Measurements from ENCODE around the gene SNX25.

SNX25 gene

GRCh38 chr4:185221912-185222311 lies 12.5 kb downstream of the SNX25 start:
- no peak for TF ChIP-seq CTCF (IDR thresholded peaks at IDR 0.05; ENCODE audit: insufficient read depth, low read length, poor library complexity, severe bottlenecking)
- Histone ChIP-seq H3K4me3 (replicated peaks; ENCODE audit: low read depth, low read length) (no peak overlapping the region), H3K27me3 (replicated peaks; ENCODE audit: control insufficient read depth, insufficient read depth, low read length) (no peaks in the 10 kb centered on the region), H3K36me3 (ENCODE audit: control insufficient read depth, insufficient read depth, low read length) (peaks cover 4% of the 10 kb centered on the region)
- DNase-seq (ENCODE audit: extremely low read depth, insufficient read length), result no peak

GRCh38 chr4:185222598-185222997 lies 13.2 kb downstream of the SNX25 start:
- TF ChIP-seq CTCF (IDR thresholded peaks at IDR 0.05; ENCODE audit: insufficient read depth, low read length, poor library complexity, severe bottlenecking), result no peak
- DNase-seq (ENCODE audit: extremely low read depth, insufficient read length), result no peak
- H3K4me3 ChIP-seq (replicated peaks; ENCODE audit: low read depth, low read length), result no peak overlapping the region
- no peaks in the 10 kb centered on the region for H3K27me3 ChIP-seq (replicated peaks; ENCODE audit: control insufficient read depth, insufficient read depth, low read length)
- peaks cover 4% of the 10 kb centered on the region for H3K36me3 ChIP-seq (ENCODE audit: control insufficient read depth, insufficient read depth, low read length)

- Histone ChIP-seq H3K36me3 (ENCODE audit: control insufficient read depth, insufficient read depth, low read length) (peaks cover 5% of the 10 kb centered on the region), H3K4me3 (replicated peaks; ENCODE audit: low read depth, low read length) (no peak overlapping the region), H3K27me3 (replicated peaks; ENCODE audit: control insufficient read depth, insufficient read depth, low read length) (no peaks in the 10 kb centered on the region)
- no peak for DNase-seq (ENCODE audit: extremely low read depth, insufficient read length)
- TF ChIP-seq CTCF (IDR thresholded peaks at IDR 0.05; ENCODE audit: insufficient read depth, low read length, poor library complexity, severe bottlenecking), result no peak
These were observed 15.2 kb downstream of the SNX25 start for GRCh38 chr4:185224597-185224996.

- no peak for TF ChIP-seq CTCF (IDR thresholded peaks at IDR 0.05; ENCODE audit: insufficient read depth, low read length, poor library complexity, severe bottlenecking)
- no peaks in the 10 kb centered on the region for H3K27me3 ChIP-seq (replicated peaks; ENCODE audit: control insufficient read depth, insufficient read depth, low read length)
- H3K4me3 ChIP-seq (replicated peaks; ENCODE audit: low read depth, low read length), result no peak overlapping the region
- DNase-seq (ENCODE audit: extremely low read depth, insufficient read length), result no peak
- H3K36me3 ChIP-seq (ENCODE audit: control insufficient read depth, insufficient read depth, low read length), result peaks cover 5% of the 10 kb centered on the region
These were observed 16.5 kb downstream of the SNX25 start for GRCh38 chr4:185225940-185226339.

- H3K27me3 ChIP-seq (replicated peaks; ENCODE audit: control insufficient read depth, insufficient read depth, low read length), result no peaks in the 10 kb centered on the region
- H3K36me3 ChIP-seq (ENCODE audit: control insufficient read depth, insufficient read depth, low read length), result peaks cover 5% of the 10 kb centered on the region
- no peak overlapping the region for H3K4me3 ChIP-seq (replicated peaks; ENCODE audit: low read depth, low read length)
- no peak for DNase-seq (ENCODE audit: extremely low read depth, insufficient read length)
- TF ChIP-seq CTCF (IDR thresholded peaks at IDR 0.05; ENCODE audit: insufficient read depth, low read length, poor library complexity, severe bottlenecking), result no peak
These were observed 17.7 kb downstream of the SNX25 start for GRCh38 chr4:185227131-185227551.

- TF ChIP-seq CTCF (IDR thresholded peaks at IDR 0.05; ENCODE audit: insufficient read depth, low read length, poor library complexity, severe bottlenecking), result no peak
- Histone ChIP-seq H3K36me3 (ENCODE audit: control insufficient read depth, insufficient read depth, low read length) (peaks cover 2% of the 10 kb centered on the region), H3K27me3 (replicated peaks; ENCODE audit: control insufficient read depth, insufficient read depth, low read length) (no peaks in the 10 kb centered on the region), H3K4me3 (replicated peaks; ENCODE audit: low read depth, low read length) (no peak overlapping the region)
- no peak for DNase-seq (ENCODE audit: extremely low read depth, insufficient read length)
These were observed 18.4 kb downstream of the SNX25 start for GRCh38 chr4:185227713-185228278.

All from GM06990 (cell line).